ENCODE results near the gene SECISBP2.
"Not testable (repeated sequence)": the region's sequence is repeated elsewhere in the genome, so short reads cannot be mapped to it uniquely, and the experiment has no call there.

SECISBP2 gene

GRCh38 chr9:89309608-89310474 lies 8.5 kb upstream of the SECISBP2 start:
- peak; percentile 26 for DNase-seq

- peak; percentile 99 for DNase-seq
Observed at GRCh38 chr9:89310475-89311345, 7.6 kb upstream of the SECISBP2 start, which contains the start of gene CKS2. Gene CKS2, plus strand, starts transcription at chr9:89311195. Its CDS starts 98 bp downstream, at chr9:89311293.

GRCh38 chr9:89311346-89312221 lies 6.7 kb upstream of the SECISBP2 start:
- DNase-seq: peak; percentile 46

- peak; percentile 20 for DNase-seq
Observed at GRCh38 chr9:89312222-89312571, 6.1 kb upstream of the SECISBP2 start.

- DNase-seq: no peak
Observed at GRCh38 chr9:89313842-89314241, 4.5 kb upstream of the SECISBP2 start.

- no peak for DNase-seq
Observed at GRCh38 chr9:89314955-89315354, 3.3 kb upstream of the SECISBP2 start.

- no peak for DNase-seq
Observed at GRCh38 chr9:89315482-89315881, 2.8 kb upstream of the SECISBP2 start.

GRCh38 chr9:89317282-89317681 lies 1.0 kb upstream of the SECISBP2 start:
- DNase-seq: no peak

- DNase-seq: peak; percentile 10
Observed at GRCh38 chr9:89319015-89319905, 960 bp downstream of the SECISBP2 start.

- no peak for DNase-seq
Observed at GRCh38 chr9:89323390-89323789, 5.1 kb downstream of the SECISBP2 start.

GRCh38 chr9:89325733-89326132 lies 7.4 kb downstream of the SECISBP2 start:
- no peak for DNase-seq

- DNase-seq: no peak
Observed at GRCh38 chr9:89328064-89328463, 9.8 kb downstream of the SECISBP2 start.

- DNase-seq: no peak
Observed at GRCh38 chr9:89329917-89330316, 11.6 kb downstream of the SECISBP2 start.

GRCh38 chr9:89330513-89330912 lies 12.2 kb downstream of the SECISBP2 start:
- DNase-seq: no peak

GRCh38 chr9:89339807-89340206 lies 21.5 kb downstream of the SECISBP2 start:
- no peak for DNase-seq

- DNase-seq: no peak
Observed at GRCh38 chr9:89340332-89340731, 22.0 kb downstream of the SECISBP2 start.

- DNase-seq: no peak
Observed at GRCh38 chr9:89342213-89342612, 23.9 kb downstream of the SECISBP2 start.

- no peak for DNase-seq
Observed at GRCh38 chr9:89342948-89343347, 24.6 kb downstream of the SECISBP2 start.

GRCh38 chr9:89343812-89344211 lies 25.5 kb downstream of the SECISBP2 start:
- not testable (repeated sequence) for DNase-seq

GRCh38 chr9:89345476-89345875 lies 27.2 kb downstream of the SECISBP2 start:
- DNase-seq: no peak

GRCh38 chr9:89346696-89347095 lies 28.4 kb downstream of the SECISBP2 start:
- no peak for DNase-seq

- DNase-seq: no peak
Observed at GRCh38 chr9:89347651-89348050, 29.4 kb downstream of the SECISBP2 start.

Measured in retina (tissue), 1 donor.